ENCODE results near the gene CNBD2.

DNA sequence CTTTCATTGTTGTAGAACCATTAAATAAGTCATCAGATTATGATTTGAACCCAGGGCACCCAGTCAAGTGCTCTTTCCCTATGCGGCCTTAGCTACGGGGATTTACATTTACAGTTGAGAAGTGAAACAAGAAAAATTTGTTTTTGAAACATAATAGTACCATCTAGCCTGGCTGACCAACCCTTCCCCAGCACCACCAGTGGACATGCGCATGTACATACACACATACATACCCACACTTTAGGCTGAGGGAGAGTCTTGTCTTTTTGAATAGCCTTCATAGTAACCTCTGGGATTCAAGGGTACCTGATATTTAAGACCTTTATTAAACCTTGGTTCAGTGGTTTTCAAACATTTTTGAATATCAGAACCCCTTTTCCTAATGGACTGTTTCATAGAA is 47.9 kb upstream of the CNBD2 start:
- TF ChIP-seq, protein P1, sequence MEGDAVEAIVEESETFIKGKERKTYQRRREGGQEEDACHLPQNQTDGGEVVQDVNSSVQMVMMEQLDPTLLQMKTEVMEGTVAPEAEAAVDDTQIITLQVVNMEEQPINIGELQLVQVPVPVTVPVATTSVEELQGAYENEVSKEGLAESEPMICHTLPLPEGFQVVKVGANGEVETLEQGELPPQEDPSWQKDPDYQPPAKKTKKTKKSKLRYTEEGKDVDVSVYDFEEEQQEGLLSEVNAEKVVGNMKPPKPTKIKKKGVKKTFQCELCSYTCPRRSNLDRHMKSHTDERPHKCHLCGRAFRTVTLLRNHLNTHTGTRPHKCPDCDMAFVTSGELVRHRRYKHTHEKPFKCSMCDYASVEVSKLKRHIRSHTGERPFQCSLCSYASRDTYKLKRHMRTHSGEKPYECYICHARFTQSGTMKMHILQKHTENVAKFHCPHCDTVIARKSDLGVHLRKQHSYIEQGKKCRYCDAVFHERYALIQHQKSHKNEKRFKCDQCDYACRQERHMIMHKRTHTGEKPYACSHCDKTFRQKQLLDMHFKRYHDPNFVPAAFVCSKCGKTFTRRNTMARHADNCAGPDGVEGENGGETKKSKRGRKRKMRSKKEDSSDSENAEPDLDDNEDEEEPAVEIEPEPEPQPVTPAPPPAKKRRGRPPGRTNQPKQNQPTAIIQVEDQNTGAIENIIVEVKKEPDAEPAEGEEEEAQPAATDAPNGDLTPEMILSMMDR (conservative IDR thresholded peaks at IDR 0.05 in 1 of 2, IDR thresholded peaks at IDR 0.05 in 1 of 2; ENCODE audit: extremely low read depth in 1 of 2, insufficient read depth in 1 of 2, low read depth in 1 of 2, low read length in 2 of 2), result no peak
- no peak for TF ChIP-seq EZH2 (IDR thresholded peaks at IDR 0.05; ENCODE audit: borderline replicate concordance, low read length)
